ENCODE data around the gene POP7.

DNA sequence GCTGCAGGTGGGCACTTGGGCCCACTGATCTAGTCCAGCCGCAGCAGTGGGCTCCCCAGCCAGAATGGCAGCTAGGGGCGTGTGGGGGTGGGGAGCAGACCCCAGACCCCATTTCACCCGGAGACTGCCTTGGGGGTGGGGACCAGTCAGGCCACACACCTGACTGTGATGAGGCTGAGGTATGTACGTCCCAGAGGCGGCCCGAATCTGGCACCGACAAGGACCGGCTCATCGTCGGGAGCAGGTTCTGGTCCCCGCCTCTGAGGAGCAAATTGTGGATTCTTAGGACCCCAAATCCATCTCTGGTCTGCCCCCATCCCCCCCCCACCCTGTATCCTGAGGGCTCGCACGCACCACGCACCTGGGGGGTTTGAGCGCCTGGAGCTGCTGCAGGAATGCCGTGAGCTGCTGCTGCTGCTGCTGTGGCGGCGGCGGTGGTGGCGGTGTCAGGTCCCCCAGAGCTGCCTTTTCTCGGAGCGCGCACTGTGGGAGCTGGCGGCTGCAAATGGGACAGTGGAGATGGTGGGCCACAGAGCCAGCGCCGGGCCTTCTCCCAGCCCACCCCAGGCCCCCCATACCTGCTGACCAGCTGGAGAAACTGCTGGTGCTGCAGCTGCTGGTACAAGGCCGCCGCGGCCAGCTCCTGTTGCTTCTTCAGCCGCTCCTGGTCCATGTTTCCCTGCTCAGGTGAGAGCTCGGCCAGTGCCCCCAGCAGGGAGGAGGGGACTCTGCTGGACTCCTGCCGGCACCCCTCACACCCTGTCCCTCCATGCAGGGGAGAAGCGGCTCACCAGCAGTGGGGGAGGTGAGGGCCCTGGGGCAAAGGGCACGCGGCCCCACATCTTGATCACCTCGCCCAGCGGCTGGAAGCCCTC lies 22.0 kb upstream of the POP7 start:
- TF ChIP-seq POLR2A (IDR thresholded peaks at IDR 0.05), result no peak
- TF ChIP-seq, protein P1, sequence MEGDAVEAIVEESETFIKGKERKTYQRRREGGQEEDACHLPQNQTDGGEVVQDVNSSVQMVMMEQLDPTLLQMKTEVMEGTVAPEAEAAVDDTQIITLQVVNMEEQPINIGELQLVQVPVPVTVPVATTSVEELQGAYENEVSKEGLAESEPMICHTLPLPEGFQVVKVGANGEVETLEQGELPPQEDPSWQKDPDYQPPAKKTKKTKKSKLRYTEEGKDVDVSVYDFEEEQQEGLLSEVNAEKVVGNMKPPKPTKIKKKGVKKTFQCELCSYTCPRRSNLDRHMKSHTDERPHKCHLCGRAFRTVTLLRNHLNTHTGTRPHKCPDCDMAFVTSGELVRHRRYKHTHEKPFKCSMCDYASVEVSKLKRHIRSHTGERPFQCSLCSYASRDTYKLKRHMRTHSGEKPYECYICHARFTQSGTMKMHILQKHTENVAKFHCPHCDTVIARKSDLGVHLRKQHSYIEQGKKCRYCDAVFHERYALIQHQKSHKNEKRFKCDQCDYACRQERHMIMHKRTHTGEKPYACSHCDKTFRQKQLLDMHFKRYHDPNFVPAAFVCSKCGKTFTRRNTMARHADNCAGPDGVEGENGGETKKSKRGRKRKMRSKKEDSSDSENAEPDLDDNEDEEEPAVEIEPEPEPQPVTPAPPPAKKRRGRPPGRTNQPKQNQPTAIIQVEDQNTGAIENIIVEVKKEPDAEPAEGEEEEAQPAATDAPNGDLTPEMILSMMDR (IDR thresholded peaks at IDR 0.05), result no peak

All from right lobe of liver (tissue), 4 donors.